Activated naive CD4-positive, alpha-beta T cell treated with Interleukin-2 at 50 U/mL for 16 hours (primary cell): ENCODE measurements around the gene COMMD6.
A peak's percentile ranks its signal among the peaks of the same experiment; 100 is the strongest.
"Not testable (repeated sequence)": the region's sequence is repeated elsewhere in the genome, so short reads cannot be mapped to it uniquely, and the experiment has no call there.

Experiments used
- DNase-seq: peaks from one replicate; pipeline ENCODE4 v3.0.0-alpha.2; 2020

The COMMD6 gene

DNA sequence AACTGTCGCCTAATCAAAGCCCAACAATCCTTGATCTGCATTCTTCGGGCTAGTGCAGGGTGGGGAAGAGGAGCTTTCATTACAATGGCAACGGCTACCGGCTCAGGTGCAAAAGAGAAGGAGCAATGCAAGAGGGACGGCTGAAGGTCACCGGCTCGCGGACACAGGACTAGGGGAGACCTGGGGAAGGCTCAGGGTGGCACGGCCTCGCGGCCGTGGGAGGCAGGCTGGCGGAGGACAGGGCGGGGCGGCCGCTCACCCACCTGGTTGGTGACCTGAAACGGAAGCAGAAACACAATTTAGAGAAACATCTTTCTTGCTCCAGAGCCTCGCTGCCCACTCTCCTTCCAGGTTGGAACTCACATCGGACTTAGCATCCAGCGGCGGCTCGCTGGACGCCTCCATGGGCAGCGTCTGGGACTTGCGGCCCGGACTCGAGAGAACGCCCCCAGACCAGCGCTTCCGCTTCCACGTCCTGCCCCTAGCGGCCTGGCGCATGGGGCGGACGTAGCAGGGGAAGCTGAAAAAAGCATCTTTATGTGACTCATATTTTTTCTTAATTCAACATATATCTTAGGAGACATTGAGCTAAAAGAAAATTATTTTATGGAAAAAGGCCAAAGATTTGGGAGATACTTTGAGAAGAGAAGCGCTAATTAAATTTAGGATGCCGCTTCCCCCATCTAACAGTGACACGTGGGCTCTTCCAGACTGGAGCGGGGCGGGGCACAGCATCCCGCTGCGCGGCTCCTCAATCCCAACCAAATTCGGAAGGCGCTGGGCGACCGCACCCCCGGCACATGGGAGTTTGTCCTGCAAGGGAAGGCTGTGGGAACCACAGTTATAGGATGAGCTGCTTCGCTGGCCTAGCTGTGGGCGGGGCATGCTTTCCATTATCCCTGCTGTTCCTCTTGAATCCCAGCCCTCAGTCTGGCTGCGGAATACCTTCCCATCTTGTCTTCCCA is at the start of gene COMMD6:
COMMD6 (minus strand) TSS at position 441 of the 965 bp plus-strand sequence; CDS start at position 405, 36 bp downstream.
- DNase-seq = peak; percentile 76

GRCh38 chr13:75585153-75585552 is 47.5 kb upstream of the COMMD6 start:
- DNase-seq = no peak

DNA sequence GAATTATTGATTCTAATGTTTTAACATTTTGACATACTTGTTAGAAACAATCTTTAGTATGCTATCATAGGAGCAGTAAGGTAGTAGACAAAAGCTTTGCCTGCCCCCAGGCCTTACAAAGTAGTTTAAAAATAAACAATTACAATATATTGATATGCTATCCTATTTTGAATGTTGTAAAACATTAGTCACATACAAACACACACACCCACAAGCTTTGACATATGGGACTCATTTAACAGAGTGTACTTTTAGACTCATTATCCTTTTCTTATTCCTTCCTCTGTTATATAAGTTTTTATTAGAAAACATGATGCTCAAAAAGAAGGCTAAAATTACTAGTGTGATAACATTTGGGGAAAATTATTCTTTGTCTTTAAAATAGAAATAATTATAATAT is 45.5 kb upstream of the COMMD6 start:
- DNase-seq = no peak

- DNase-seq = no peak
Observed at GRCh38 chr13:75581874-75582640, 44.4 kb upstream of the COMMD6 start.

DNA sequence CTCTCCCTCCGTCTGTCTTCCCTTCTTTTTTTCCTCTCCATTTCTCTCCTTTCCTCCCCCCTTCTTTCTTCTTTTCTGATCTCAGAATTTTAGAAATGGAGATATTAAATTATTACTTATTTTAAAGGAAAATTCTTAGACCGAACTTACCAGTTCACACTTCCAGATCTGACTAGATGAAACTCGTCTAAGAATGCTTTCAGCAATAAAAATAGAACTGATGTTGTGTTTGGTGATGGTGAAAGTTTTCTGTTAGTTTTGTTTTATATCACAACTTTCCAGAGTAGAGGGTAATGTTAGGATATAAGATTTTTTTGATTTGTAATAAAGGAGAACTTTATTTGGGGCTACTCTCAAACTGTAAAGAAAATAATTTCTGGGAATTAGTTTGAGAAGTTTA is 41.9 kb upstream of the COMMD6 start:
- DNase-seq = no peak

DNA sequence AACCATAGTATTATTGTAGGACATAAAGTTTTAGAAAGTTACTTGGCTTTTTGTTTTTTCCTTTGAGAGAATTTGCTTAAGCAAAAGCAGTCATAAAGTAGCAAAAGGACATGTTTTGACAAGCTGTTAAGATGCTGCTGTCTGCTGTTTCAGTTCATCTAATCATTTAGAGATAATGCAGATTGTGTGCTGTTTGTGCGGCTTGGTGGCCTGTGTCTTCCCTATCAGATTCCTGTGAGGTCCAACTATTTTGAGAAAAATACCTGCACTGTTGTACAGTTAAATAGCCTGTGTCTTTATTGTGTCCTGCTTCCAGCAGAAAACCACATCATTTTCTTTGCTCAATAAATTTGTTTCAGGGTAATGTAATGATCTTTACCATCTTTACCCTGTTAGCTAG is 31.9 kb upstream of the COMMD6 start:
- DNase-seq = no peak

GRCh38 chr13:75566658-75567057 is 29.0 kb upstream of the COMMD6 start:
- DNase-seq = no peak

- DNase-seq = no peak
Observed at GRCh38 chr13:75558145-75558840, 20.7 kb upstream of the COMMD6 start.

GRCh38 chr13:75556961-75557360 is 19.3 kb upstream of the COMMD6 start:
- no peak for DNase-seq

DNA sequence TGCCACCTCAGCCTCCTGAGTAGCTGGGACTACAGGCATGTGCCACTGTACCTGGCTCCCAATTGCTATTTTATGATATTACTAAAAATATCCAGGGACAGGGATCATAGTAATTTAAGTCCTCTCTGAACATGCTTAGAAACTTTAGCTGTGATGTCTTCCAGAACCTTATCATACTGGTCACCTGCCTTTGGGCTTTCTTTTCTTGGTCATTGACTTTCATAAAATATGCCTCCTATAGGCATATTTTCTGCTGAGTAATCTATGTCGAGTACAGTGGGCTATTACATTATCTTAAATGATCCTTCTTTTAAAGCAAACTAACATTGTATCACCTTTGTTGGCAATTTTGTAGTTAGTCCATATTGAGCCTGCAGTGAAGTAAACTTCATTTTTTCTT is 18.2 kb upstream of the COMMD6 start:
- DNase-seq = no peak

DNA sequence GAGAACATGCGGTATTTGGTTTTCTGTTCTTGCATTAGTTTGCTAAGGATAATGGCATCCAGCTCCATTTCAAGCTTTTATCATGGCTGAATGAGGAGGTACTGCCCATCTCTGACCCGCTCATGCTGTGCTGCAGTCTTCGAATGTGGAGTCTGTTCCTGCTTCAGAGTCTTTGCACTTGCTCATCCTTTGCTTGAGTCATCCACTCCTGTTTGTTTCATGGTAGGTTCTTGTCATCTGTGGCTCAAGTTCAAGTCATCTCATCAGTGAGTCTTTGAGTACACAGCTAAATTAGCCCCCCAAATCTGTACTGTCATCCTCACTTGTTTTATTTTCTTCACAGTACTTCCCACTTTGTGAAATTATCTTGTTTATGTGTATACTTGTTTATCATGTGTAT is 17.3 kb upstream of the COMMD6 start:
- DNase-seq = no peak

GRCh38 chr13:75554464-75554863 is 16.8 kb upstream of the COMMD6 start:
- DNase-seq = no peak

DNA sequence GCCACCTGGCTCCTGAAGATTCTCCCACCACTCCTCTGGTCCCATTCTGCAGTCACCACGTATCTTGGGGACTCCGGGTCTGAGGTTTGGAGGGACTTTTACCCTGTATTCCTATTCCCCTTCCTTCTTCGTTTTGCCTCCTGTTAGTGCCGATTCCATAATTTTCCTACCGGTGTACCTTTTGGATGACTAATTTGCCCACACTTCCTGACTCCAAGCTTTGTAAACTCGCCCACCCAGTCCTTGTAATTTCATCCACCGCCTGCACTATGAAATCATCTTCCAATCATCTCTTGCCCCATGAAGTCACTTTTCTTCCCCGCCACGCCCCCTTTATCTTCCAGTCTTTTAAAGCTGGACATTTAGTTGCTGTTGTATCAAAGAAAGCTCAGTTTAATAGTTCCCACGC is 12.5 kb upstream of the COMMD6 start:
- DNase-seq = peak; percentile 31

GRCh38 chr13:75549262-75550158 is 11.9 kb upstream of the COMMD6 start, which contains the start of gene UCHL3:
UCHL3 (plus strand) TSS chr13:75549791; CDS start chr13:75549821, 30 bp downstream.
- DNase-seq = peak; percentile 98

DNA sequence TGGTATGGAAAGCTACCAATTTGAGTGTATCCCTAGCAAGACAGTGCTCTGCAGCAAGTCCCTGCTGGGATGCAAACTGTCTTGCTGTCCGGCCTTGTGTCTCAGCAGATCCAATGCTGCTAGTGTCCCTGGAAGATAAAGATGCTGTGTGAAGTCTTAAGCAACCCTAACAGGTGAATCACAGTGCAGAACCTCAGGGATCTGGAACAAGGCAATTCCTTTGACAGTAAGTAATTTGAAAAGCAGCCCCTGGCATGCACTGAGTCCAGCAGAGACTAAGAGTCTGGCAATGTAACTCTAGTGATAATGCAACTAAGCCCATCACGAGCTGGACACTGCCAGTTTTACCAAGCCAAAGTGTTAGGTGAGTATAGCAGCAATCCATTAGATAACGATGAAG is 10.3 kb upstream of the COMMD6 start:
- no peak for DNase-seq

DNA sequence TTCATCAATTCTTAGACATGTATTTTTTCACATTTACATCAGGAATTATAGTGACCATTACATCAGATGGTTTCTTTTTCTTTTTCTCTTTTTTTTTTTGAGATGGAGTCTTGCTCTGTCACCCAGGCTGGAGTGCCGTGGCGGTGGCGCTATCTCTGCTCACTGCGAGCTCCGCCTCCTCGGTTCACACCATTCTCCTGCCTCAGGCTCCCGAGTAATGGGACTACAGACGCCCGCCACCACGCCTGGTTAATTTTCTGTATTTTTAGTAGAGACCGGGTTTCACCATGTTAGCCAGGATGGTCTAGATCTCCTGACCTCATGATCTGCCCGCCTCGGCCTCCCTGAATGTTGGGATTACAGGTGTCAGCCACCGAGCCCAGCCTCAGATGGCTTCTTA is 7.7 kb upstream of the COMMD6 start:
- not testable (repeated sequence) for DNase-seq

GRCh38 chr13:75544681-75545330 is 7.2 kb upstream of the COMMD6 start:
- DNase-seq = no peak

GRCh38 chr13:75541961-75542360 is 4.3 kb upstream of the COMMD6 start:
- no peak for DNase-seq

DNA sequence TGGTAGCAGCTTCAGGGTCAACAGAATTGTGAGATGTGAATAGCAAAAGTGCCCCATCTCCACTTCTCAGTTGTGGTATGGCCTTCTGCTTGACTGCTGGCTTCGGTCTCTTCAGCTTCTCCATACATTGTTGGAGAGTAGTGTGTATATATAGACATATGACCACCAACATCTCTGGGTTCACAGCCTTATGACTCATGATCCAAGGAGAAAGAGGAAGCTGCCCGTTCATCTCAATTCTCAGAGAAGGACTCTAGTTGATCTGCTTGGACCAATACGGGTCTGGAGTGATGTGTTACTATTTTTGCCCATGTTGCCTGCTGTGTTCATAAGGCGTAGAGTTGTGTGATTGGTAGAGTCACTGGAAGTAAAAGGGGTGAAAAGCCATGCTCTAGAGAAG is 3.6 kb upstream of the COMMD6 start:
- no peak for DNase-seq

DNA sequence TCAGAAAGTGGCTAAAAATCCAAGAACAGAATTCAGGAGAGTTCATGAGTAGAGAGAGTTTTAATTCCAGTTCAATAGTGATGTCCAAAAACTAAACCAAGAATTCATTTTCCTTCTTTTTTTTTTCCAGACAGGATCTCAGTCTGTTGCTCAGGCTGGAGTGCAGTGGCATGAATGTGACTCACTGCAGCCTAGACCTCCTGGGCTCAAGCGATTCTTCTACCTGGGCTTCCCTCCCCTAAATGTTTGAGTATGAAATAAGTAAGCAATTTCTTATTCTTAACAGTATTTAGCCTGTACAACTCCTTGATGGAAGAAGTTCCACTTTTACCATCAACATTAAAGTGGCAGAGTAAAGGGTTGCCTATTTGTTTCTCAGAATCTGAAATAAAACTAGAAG is 3.8 kb downstream of the COMMD6 start:
- no peak for DNase-seq

GRCh38 chr13:75530549-75530961 is 7.1 kb downstream of the COMMD6 start:
- DNase-seq = no peak

DNA sequence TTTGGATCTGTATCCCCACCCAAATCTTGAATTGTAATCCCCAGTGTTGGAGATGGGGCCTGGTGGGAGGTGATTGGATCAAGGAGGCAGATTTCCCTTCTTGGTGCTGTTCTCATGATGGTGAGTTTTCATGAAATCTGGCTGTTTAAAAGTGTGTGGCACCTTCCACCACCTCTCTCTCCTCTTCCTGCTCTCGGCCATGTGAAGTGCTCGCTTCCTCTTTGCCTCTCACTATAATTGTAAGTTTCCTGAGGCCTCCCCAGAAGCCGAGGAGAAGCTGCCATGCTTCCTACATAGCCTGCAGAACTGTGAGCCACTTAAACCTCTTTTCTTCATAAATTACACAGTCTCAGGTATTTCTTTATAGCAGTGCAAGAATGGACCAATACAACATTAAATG is 15.7 kb downstream of the COMMD6 start:
- DNase-seq = no peak
